Kidney (tissue), 14 donors: ENCODE measurements around the gene SMTN. TPM values are rescaled to one million over a fixed set of nuclear protein-coding genes. Genes with fewer than 3 reads are reported as not detected.

Source experiments
- DNase-seq, 5 donors: peaks; one replicate each; pipeline ENCODE4 v3.0.0-alpha.2; 2013 to 2020
- FAIRE-seq: peaks from 2 replicates; lab custom pipeline; 2012; peaks lifted over from hg19 to GRCh38; lab: Jason Lieb, UNC
- H3K27ac ChIP-seq, 2 donors: one replicate each; pipeline ENCODE4 v1.7.0; 2013; ENCODE audit warnings: low read depth in 2 of 2, low read length in 2 of 2, inconsistent platforms in 1 of 2
- H3K27me3 ChIP-seq: one replicate; pipeline ENCODE4 v1.7.1; 2013; ENCODE audit warnings: low read length, inconsistent platforms; ENCODE audit not compliant: control insufficient read depth, insufficient read depth
- H3K36me3 ChIP-seq, 3 donors: one replicate each; pipeline versions ENCODE4 v1.7.0 to v1.7.1; 2013; ENCODE audit warnings: low read length in 3 of 3, control low read depth in 1 of 3, inconsistent platforms in 1 of 3; ENCODE audit not compliant: insufficient read depth in 3 of 3, control insufficient read depth in 2 of 3
- H3K4me1 ChIP-seq, 3 donors: one replicate each; pipeline versions ENCODE4 v1.7.0 to v1.7.1; 2013; ENCODE audit warnings: low read length in 3 of 3, inconsistent platforms in 1 of 3, low read depth in 1 of 3; ENCODE audit not compliant: control insufficient read depth in 2 of 3, insufficient read depth in 2 of 3
- H3K4me3 ChIP-seq, 3 donors: one replicate each; pipeline versions ENCODE4 v1.7.0 to v1.8.1; 2013; ENCODE audit warnings: low read length in 3 of 3, control low read depth in 1 of 3, inconsistent platforms in 1 of 3
- H3K9ac ChIP-seq, 3 donors: one replicate each; pipeline versions ENCODE4 v1.7.0 to v1.7.1; 2013; ENCODE audit warnings: low read length in 3 of 3, control low read depth in 1 of 3, inconsistent platforms in 1 of 3
- H3K9me3 ChIP-seq, 3 donors: one replicate each; pipeline versions ENCODE4 v1.7.0 to v1.7.1; 2013; ENCODE audit warnings: low read length in 3 of 3, control low read depth in 1 of 3, inconsistent platforms in 1 of 3; ENCODE audit not compliant: control insufficient read depth in 2 of 3, insufficient read depth in 1 of 3
- intact Hi-C: fragments of 100-400 bp; cut with DNase I; formaldehyde crosslinking; loops from one replicate; pipeline ENCODE4 v1.11.1; 2022
- polyA plus RNA-seq: library from polyadenylated mRNA; stranded (reverse); fragments of 350-450 nt; fragmentation: Illumina TruSeq; extraction: RNeasy Lipid Tissue Mini Kit (QIAGEN cat#74804); gene quantifications from one replicate; pipeline ENCODE4 v1.2.3, GENCODE V29; 2014; ENCODE audit warnings: low read depth, low replicate concordance; ENCODE audit not compliant: insufficient read depth
- total RNA-seq: library from RNA; stranded (reverse); fragmentation: NEBNext Ultra II Directional; extraction: Animal tissue kit (Norgen Biotek cat#: 25700); gene quantifications from one replicate; pipeline ENCODE4 v1.2.1, GENCODE V29; 2021
- TF ChIP-seq, protein P1 (sequence below): IDR thresholded peaks from 3 replicates; pipeline ENCODE4 v1.5.1; 2012; ENCODE audit warnings: mild to moderate bottlenecking, moderate library complexity, borderline replicate concordance; ENCODE audit not compliant: insufficient read depth; ENCODE audit errors: extremely low read depth
- donor health status: control.
- donor health status: control.
- donor health status: control.
- donor health status: control.
- donor health status: control.
- donor health status: DM: yes; HTN: yes; CAD: no.
- donor health status: Normal renal cell carcinoma (clear cell type).

The SMTN gene
- total and polyA plus RNA-seq, 2 donors from 2014 or later = 64.4 to 67.7 TPM

DNA sequence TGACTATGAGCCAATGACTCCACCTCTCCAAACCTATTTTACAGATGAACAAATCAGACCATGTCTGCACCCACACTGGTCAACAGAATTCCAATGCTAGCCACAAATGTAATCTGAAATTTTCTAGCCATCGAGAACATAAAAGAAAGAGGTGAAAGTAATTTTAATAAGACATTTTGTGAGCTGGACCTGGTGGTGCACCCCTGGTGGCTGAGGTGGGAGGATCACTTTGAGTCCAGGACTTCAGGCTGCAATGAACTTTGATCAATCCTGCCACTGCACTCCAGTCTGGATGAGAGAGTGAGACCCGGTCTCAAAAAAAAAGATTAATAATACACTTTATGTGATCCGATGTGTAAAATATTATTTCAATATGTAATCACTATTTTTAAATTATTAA is 69.5 kb downstream of the SMTN start:
- intact Hi-C loops = no loop called here
- DNase-seq = no peak
- no peak overlapping the region for H3K4me3 ChIP-seq
- H3K27ac ChIP-seq = no peak overlapping the region
- no peaks in the 10 kb centered on the region for H3K27me3 ChIP-seq
- TF ChIP-seq, protein P1, sequence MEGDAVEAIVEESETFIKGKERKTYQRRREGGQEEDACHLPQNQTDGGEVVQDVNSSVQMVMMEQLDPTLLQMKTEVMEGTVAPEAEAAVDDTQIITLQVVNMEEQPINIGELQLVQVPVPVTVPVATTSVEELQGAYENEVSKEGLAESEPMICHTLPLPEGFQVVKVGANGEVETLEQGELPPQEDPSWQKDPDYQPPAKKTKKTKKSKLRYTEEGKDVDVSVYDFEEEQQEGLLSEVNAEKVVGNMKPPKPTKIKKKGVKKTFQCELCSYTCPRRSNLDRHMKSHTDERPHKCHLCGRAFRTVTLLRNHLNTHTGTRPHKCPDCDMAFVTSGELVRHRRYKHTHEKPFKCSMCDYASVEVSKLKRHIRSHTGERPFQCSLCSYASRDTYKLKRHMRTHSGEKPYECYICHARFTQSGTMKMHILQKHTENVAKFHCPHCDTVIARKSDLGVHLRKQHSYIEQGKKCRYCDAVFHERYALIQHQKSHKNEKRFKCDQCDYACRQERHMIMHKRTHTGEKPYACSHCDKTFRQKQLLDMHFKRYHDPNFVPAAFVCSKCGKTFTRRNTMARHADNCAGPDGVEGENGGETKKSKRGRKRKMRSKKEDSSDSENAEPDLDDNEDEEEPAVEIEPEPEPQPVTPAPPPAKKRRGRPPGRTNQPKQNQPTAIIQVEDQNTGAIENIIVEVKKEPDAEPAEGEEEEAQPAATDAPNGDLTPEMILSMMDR = peak; percentile 30
- H3K36me3 ChIP-seq = no peaks in the 10 kb centered on the region
- peaks cover 0 to 7% (median 6%) of the 10 kb centered on the region in 3 donors for H3K4me1 ChIP-seq
- FAIRE-seq = no peak
- H3K9ac ChIP-seq = no peak overlapping the region
- no peaks in the 10 kb centered on the region for H3K9me3 ChIP-seq

GRCh38 chr22:31151872-31152271 is 70.8 kb downstream of the SMTN start:
- no peaks in the 10 kb centered on the region for H3K36me3 ChIP-seq
- no peak overlapping the region for H3K4me3 ChIP-seq
- no peak overlapping the region for H3K27ac ChIP-seq
- TF ChIP-seq, protein P1 = no peak
- FAIRE-seq (no peak), DNase-seq (no peak)
- intact Hi-C loops = no loop called here
- H3K27me3 ChIP-seq = no peaks in the 10 kb centered on the region
- peaks cover 0 to 7% (median 6%) of the 10 kb centered on the region in 3 donors for H3K4me1 ChIP-seq
- no peak overlapping the region for H3K9ac ChIP-seq
- no peaks in the 10 kb centered on the region for H3K9me3 ChIP-seq

- DNase-seq = no peak
- no peak overlapping the region for H3K27ac ChIP-seq
- no peaks in the 10 kb centered on the region for H3K36me3 ChIP-seq
- no peak overlapping the region for H3K4me3 ChIP-seq
- TF ChIP-seq, protein P1 = no peak
- H3K9ac ChIP-seq = no peak overlapping the region
- intact Hi-C loops = no loop called here
- H3K9me3 ChIP-seq = no peaks in the 10 kb centered on the region
- H3K4me1 ChIP-seq = peaks cover 0 to 7% (median 5%) of the 10 kb centered on the region in 3 donors
- H3K27me3 ChIP-seq = no peaks in the 10 kb centered on the region
- FAIRE-seq = no peak
These were observed 72.2 kb downstream of the SMTN start for GRCh38 chr22:31153357-31153756.

Other genes with a start within 250 kb of the SMTN start
- 18.0 TPM for gene MORC2, start 112.5 kb upstream of the SMTN start, total RNA-seq
- gene MORC2, start 112.5 kb upstream of the SMTN start, polyA plus RNA-seq = 18.8 TPM
- 79.0 TPM for gene TUG1, start 112.1 kb upstream of the SMTN start, total RNA-seq
- 25.5 TPM for gene TUG1, start 112.1 kb upstream of the SMTN start, polyA plus RNA-seq
- 154 TPM for gene SELENOM, start 26.2 kb downstream of the SMTN start, total RNA-seq
- 291 TPM for gene SELENOM, start 26.2 kb downstream of the SMTN start, polyA plus RNA-seq
- 6.2 TPM for gene INPP5J, start 41.6 kb downstream of the SMTN start, total RNA-seq
- gene INPP5J, start 41.6 kb downstream of the SMTN start, polyA plus RNA-seq = 44.7 TPM
- gene PLA2G3, start 59.2 kb downstream of the SMTN start, total RNA-seq = not detected
- gene PLA2G3, start 59.2 kb downstream of the SMTN start, polyA plus RNA-seq = 1.2 TPM
- gene RNF185, start 78.9 kb downstream of the SMTN start, total RNA-seq = 36.7 TPM
- gene RNF185, start 78.9 kb downstream of the SMTN start, polyA plus RNA-seq = 50.8 TPM
- gene LIMK2, start 131.0 kb downstream of the SMTN start, total RNA-seq = 48.2 TPM
- gene LIMK2, start 131.0 kb downstream of the SMTN start, polyA plus RNA-seq = 20.3 TPM
- 42.7 TPM for gene PIK3IP1, start 211.2 kb downstream of the SMTN start, total RNA-seq
- gene PIK3IP1, start 211.2 kb downstream of the SMTN start, polyA plus RNA-seq = 21.4 TPM